Measurements from ENCODE around the gene FGG. TPM values are rescaled to one million over a fixed set of nuclear protein-coding genes. Genes with fewer than 3 reads are reported as not detected.

Gene FGG
- total RNA-seq, 1 donor = not detected

- H3K4me1 ChIP-seq (ENCODE audit: insufficient read depth, low read length) = no peaks in the 10 kb centered on the region
- H2AFZ ChIP-seq (ENCODE audit: low read length) = no peak overlapping the region
- no peak overlapping the region for H3K27ac ChIP-seq (ENCODE audit: low read depth, low read length)
- no peaks in the 10 kb centered on the region for H3K79me2 ChIP-seq (ENCODE audit: insufficient read depth, low read length)
- H3K4me3 ChIP-seq (ENCODE audit: insufficient read depth, low read length) = no peak overlapping the region
- no peaks in the 10 kb centered on the region for H3K36me3 ChIP-seq (ENCODE audit: insufficient read depth, low read length)
- no peak overlapping the region for H3K4me2 ChIP-seq (ENCODE audit: insufficient read depth, low read length)
- no peak for TF ChIP-seq CTCF (IDR thresholded peaks at IDR 0.05; ENCODE audit: extremely low read depth, low read depth, low read length)
- no peaks in the 10 kb centered on the region for H4K20me1 ChIP-seq (ENCODE audit: insufficient read depth, low read length)
- DNase-seq (ENCODE audit: insufficient read length, low spot score, missing footprints) = no peak
- H3K27me3 ChIP-seq (ENCODE audit: insufficient read depth, low read length) = peaks cover 8% of the 10 kb centered on the region
- H3K9me3 ChIP-seq (ENCODE audit: low read depth, low read length) = no peaks in the 10 kb centered on the region
Measured at GRCh38 chr4:154586296-154587033, 26.0 kb downstream of the FGG start.

- Histone ChIP-seq H3K4me1 (ENCODE audit: insufficient read depth, low read length) (no peaks in the 10 kb centered on the region), H3K4me3 (ENCODE audit: insufficient read depth, low read length) (no peak overlapping the region), H3K27ac (ENCODE audit: low read depth, low read length) (no peak overlapping the region), H3K79me2 (ENCODE audit: insufficient read depth, low read length) (no peaks in the 10 kb centered on the region), H3K27me3 (ENCODE audit: insufficient read depth, low read length) (peaks cover 8% of the 10 kb centered on the region), H3K9me3 (ENCODE audit: low read depth, low read length) (no peaks in the 10 kb centered on the region), H2AFZ (ENCODE audit: low read length) (no peak overlapping the region), H3K4me2 (ENCODE audit: insufficient read depth, low read length) (no peak overlapping the region), H3K36me3 (ENCODE audit: insufficient read depth, low read length) (no peaks in the 10 kb centered on the region), H4K20me1 (ENCODE audit: insufficient read depth, low read length) (no peaks in the 10 kb centered on the region)
- DNase-seq (ENCODE audit: insufficient read length, low spot score, missing footprints) = no peak
- no peak for TF ChIP-seq CTCF (IDR thresholded peaks at IDR 0.05; ENCODE audit: extremely low read depth, low read depth, low read length)
Measured at GRCh38 chr4:154585369-154586018, 27.0 kb downstream of the FGG start.

- no peak for DNase-seq (ENCODE audit: insufficient read length, low spot score, missing footprints)
- H4K20me1 ChIP-seq (ENCODE audit: insufficient read depth, low read length) = no peaks in the 10 kb centered on the region
- no peaks in the 10 kb centered on the region for H3K4me1 ChIP-seq (ENCODE audit: insufficient read depth, low read length)
- H3K4me3 ChIP-seq (ENCODE audit: insufficient read depth, low read length) = no peak overlapping the region
- no peaks in the 10 kb centered on the region for H3K9me3 ChIP-seq (ENCODE audit: low read depth, low read length)
- no peak overlapping the region for H3K4me2 ChIP-seq (ENCODE audit: insufficient read depth, low read length)
- no peak for TF ChIP-seq CTCF (IDR thresholded peaks at IDR 0.05; ENCODE audit: extremely low read depth, low read depth, low read length)
- H3K36me3 ChIP-seq (ENCODE audit: insufficient read depth, low read length) = no peaks in the 10 kb centered on the region
- H3K79me2 ChIP-seq (ENCODE audit: insufficient read depth, low read length) = no peaks in the 10 kb centered on the region
- H3K27ac ChIP-seq (ENCODE audit: low read depth, low read length) = no peak overlapping the region
- no peak overlapping the region for H2AFZ ChIP-seq (ENCODE audit: low read length)
- peaks cover 6% of the 10 kb centered on the region for H3K27me3 ChIP-seq (ENCODE audit: insufficient read depth, low read length)
Measured at GRCh38 chr4:154584259-154584658, 28.2 kb downstream of the FGG start.

- no peaks in the 10 kb centered on the region for H3K27me3 ChIP-seq (ENCODE audit: insufficient read depth, low read length)
- H3K79me2 ChIP-seq (ENCODE audit: insufficient read depth, low read length) = no peaks in the 10 kb centered on the region
- H3K9me3 ChIP-seq (ENCODE audit: low read depth, low read length) = no peaks in the 10 kb centered on the region
Measured at GRCh38 chr4:154583677-154584076, 28.8 kb downstream of the FGG start.

More at GRCh38 chr4:154583677-154584076, 28.8 kb downstream of the FGG start:
- Histone ChIP-seq H3K4me2 (ENCODE audit: insufficient read depth, low read length) (no peak overlapping the region), H2AFZ (ENCODE audit: low read length) (no peak overlapping the region), H3K4me1 (ENCODE audit: insufficient read depth, low read length) (no peaks in the 10 kb centered on the region), H3K4me3 (ENCODE audit: insufficient read depth, low read length) (no peak overlapping the region), H3K36me3 (ENCODE audit: insufficient read depth, low read length) (no peaks in the 10 kb centered on the region), H4K20me1 (ENCODE audit: insufficient read depth, low read length) (no peaks in the 10 kb centered on the region), H3K27ac (ENCODE audit: low read depth, low read length) (no peak overlapping the region)
- no peak for DNase-seq (ENCODE audit: insufficient read length, low spot score, missing footprints)
- TF ChIP-seq CTCF (IDR thresholded peaks at IDR 0.05; ENCODE audit: extremely low read depth, low read depth, low read length) = no peak
